ENCODE measurements around the gene LAGE3. TPM values are rescaled to one million over a fixed set of nuclear protein-coding genes. Genes with fewer than 3 reads are reported as not detected.

LAGE3 gene
- polyA plus RNA-seq, 1 experiment, result 17.8 TPM

DNA sequence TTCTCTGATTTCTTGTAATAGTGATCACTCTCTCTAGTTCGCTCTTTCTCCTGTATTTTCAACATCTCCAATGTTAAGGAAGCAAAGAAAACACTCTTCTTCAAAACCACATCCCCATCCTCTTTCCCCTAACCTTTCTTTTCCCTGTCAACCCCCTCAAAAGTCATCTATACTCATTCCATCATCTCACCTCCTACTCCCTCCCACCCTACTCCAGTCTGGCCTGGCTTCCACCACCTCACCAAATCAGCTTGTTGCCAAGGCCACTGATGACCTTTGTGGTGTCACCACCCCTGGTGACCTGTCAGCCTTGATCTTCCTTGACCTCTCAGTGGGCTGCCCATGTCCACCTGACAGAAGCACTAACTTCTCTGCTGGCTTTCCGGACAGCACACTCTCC is 34.6 kb upstream of the LAGE3 start:
- TF ChIP-seq, protein P1, sequence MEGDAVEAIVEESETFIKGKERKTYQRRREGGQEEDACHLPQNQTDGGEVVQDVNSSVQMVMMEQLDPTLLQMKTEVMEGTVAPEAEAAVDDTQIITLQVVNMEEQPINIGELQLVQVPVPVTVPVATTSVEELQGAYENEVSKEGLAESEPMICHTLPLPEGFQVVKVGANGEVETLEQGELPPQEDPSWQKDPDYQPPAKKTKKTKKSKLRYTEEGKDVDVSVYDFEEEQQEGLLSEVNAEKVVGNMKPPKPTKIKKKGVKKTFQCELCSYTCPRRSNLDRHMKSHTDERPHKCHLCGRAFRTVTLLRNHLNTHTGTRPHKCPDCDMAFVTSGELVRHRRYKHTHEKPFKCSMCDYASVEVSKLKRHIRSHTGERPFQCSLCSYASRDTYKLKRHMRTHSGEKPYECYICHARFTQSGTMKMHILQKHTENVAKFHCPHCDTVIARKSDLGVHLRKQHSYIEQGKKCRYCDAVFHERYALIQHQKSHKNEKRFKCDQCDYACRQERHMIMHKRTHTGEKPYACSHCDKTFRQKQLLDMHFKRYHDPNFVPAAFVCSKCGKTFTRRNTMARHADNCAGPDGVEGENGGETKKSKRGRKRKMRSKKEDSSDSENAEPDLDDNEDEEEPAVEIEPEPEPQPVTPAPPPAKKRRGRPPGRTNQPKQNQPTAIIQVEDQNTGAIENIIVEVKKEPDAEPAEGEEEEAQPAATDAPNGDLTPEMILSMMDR (IDR thresholded peaks at IDR 0.05; ENCODE audit: insufficient read depth, low read depth, low read length), result no peak
- Histone ChIP-seq H3K27me3 (ENCODE audit: control insufficient read depth, insufficient read depth, low read length) (no peaks in the 10 kb centered on the region), H3K36me3 (ENCODE audit: control insufficient read depth, insufficient read depth, low read length) (no peaks in the 10 kb centered on the region), H3K4me3 (ENCODE audit: low read depth, low read length) (no peak overlapping the region)
- CTCF ChIA-PET, result no interaction called here
- DNase-seq (ENCODE audit: low read depth), result no peak
- POLR2A ChIA-PET, result no interaction called here

DNA sequence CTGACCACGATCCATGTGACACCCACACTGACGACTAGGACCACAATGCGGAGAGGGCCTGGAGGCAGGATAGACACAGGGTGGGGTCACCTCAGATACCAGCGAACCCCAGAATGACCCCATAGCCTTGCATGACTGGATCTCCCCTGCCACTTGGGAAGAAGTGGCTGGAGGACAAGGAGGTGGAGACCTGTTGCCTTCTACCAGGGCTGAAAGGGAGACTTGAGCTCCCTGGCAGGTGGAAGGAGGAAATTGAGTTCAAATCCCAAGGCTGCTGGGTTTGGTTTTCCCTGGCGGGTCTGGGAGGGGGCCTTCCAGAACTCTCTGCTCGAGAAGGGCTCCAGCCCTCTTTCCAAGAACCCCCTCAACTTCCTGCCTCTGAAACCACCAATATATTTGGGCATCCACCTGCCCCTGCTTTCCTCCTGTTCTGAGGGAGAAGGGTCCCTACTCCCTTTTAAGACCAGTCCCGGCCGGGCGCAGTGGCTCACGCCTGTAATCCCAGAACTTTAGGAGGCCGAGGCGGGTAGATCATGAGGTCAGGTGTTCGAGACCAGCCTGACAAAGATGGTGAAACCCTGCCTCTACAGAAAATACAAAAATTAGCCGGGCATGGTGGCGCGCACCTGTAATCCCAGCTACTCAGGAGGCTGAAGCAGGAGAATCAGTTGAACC is 33.9 kb upstream of the LAGE3 start:
- no peak for DNase-seq (ENCODE audit: low read depth)
- ChIA-PET POLR2A (no interaction called here), CTCF (interaction anchor here (1.1 kb wide), 1 partner anchor 17 kb away, joined by 3 read pairs; no protein-coding TSS in a partner anchor)
- H3K27me3 ChIP-seq (ENCODE audit: control insufficient read depth, insufficient read depth, low read length), result no peaks in the 10 kb centered on the region
- H3K4me3 ChIP-seq (ENCODE audit: low read depth, low read length), result no peak overlapping the region
- TF ChIP-seq, protein P1 (IDR thresholded peaks at IDR 0.05; ENCODE audit: insufficient read depth, low read depth, low read length), result no peak
- H3K36me3 ChIP-seq (ENCODE audit: control insufficient read depth, insufficient read depth, low read length), result peaks cover 2% of the 10 kb centered on the region

GRCh38 chrX:154511761-154512160 is 32.7 kb upstream of the LAGE3 start:
- POLR2A ChIA-PET, result no interaction called here
- no peak for DNase-seq (ENCODE audit: low read depth)
- Histone ChIP-seq H3K4me3 (ENCODE audit: low read depth, low read length) (no peak overlapping the region), H3K27me3 (ENCODE audit: control insufficient read depth, insufficient read depth, low read length) (no peaks in the 10 kb centered on the region), H3K36me3 (ENCODE audit: control insufficient read depth, insufficient read depth, low read length) (peaks cover 2% of the 10 kb centered on the region)
- CTCF ChIA-PET, result interaction anchor here (0.6 kb wide), 1 partner anchor 35 kb away, joined by 3 read pairs; the partner anchor contains the start of gene IKBKG
- TF ChIP-seq, protein P1 (IDR thresholded peaks at IDR 0.05; ENCODE audit: insufficient read depth, low read depth, low read length), result no peak

DNA sequence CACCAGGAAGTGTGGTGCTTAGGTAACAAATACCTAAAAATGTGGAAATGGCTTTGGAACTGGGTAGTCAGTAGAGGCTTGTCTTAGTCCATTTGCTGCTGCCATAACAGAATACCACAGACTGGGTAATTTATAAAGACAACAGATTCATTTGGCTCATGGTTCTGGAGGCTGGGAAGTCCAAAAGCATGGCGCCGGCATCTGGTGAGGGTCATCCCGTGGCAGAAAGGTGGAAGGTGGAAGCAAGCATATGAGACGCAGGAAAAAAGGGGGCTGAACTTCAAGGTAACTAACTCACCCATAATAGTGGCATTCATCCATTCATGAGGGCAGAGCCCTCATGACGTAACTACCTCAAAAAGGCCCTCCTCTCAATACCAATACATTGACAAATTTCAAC is 30.4 kb upstream of the LAGE3 start:
- no peak overlapping the region for H3K4me3 ChIP-seq (ENCODE audit: low read depth, low read length)
- H3K36me3 ChIP-seq (ENCODE audit: control insufficient read depth, insufficient read depth, low read length), result peaks cover 2% of the 10 kb centered on the region
- CTCF ChIA-PET, result no interaction called here
- POLR2A ChIA-PET, result no interaction called here
- DNase-seq (ENCODE audit: low read depth), result no peak
- no peaks in the 10 kb centered on the region for H3K27me3 ChIP-seq (ENCODE audit: control insufficient read depth, insufficient read depth, low read length)
- TF ChIP-seq, protein P1 (IDR thresholded peaks at IDR 0.05; ENCODE audit: insufficient read depth, low read depth, low read length), result no peak

GRCh38 chrX:154508384-154508745 is 29.3 kb upstream of the LAGE3 start:
- POLR2A ChIA-PET, result no interaction called here
- DNase-seq (ENCODE audit: low read depth), result no peak
- no peak overlapping the region for H3K4me3 ChIP-seq (ENCODE audit: low read depth, low read length)

More at GRCh38 chrX:154508384-154508745, 29.3 kb upstream of the LAGE3 start:
- peaks cover 2% of the 10 kb centered on the region for H3K36me3 ChIP-seq (ENCODE audit: control insufficient read depth, insufficient read depth, low read length)
- no peaks in the 10 kb centered on the region for H3K27me3 ChIP-seq (ENCODE audit: control insufficient read depth, insufficient read depth, low read length)
- TF ChIP-seq, protein P1 (IDR thresholded peaks at IDR 0.05; ENCODE audit: insufficient read depth, low read depth, low read length), result no peak
- CTCF ChIA-PET, result no interaction called here

Measured in BJ (cell line).